ENCODE measurements around the gene PLEKHA1. TPM values are rescaled to one million over a fixed set of nuclear protein-coding genes. Genes with fewer than 3 reads are reported as not detected.

PLEKHA1 gene
- total RNA-seq, 4 donors from 2014 or later: 22.6 to 35.4 (median 32.7) TPM

DNA sequence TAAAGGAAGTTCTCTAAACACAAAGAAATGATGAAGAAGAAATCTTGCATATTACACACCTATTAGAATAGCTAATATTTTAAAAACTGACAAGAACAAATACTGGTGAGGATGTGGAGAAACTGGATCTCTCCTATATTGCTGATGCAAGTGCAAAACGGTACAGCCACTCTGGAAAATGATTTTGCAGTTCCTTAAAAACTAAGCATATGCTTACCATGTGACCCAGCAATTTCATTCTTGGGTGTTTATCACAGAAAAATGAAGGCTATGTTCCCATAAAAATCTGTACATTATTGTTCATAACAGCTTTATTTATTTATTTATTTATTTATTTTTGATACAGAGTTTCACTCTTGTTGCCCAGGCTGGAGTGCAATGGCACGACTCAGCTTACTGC lies 14.9 kb upstream of the PLEKHA1 start:
- no peak for TF ChIP-seq CTCF (IDR thresholded peaks at IDR 0.05; ENCODE audit: low read depth)

DNA sequence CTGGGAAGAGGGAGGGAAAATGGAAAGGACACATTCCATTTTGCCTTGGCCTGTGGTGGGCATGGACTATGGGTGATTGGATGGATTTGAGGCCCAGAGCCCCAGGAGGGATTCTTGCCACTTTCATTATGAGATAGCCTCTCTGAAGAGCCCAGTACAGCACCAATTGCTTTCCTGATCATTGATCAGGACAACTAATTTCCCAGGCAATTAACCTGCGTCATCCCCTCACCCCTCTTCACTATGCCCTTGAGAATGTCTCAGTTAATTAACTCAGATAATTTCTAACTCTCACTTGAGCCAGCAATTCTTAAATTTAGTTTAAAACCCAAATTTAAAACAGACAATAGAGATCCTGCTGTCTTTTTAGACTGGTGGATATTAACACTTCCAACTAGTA lies 13.5 kb upstream of the PLEKHA1 start:
- TF ChIP-seq CTCF (IDR thresholded peaks at IDR 0.05; ENCODE audit: low read depth): no peak

DNA sequence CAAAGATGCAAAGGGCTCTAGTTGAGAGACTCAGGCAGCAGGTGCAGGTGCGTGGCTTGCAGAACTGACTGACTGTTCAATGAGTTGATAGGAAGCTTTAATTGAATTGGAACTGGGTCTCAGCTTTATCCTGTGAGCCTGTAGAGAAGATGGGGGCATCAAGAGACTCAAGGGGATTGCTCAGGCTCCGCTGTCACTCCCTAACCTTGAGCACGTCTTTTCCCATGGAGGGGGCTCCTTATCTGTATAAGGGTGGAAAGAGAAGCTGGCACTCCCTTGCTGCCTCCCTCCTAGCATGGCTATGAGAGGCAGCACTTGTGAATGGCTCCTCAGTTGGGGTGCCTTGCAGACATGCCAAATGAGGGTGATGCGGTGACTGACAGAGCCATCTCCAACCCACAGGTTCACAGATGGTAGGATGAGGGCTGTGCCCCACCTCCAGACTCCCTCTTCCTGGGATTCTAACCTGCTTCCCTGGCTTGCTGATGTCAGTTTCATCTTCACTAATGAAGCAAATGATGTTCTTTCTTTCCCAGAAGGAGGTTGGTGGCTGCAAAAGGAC lies 12.4 kb upstream of the PLEKHA1 start:
- TF ChIP-seq CTCF (IDR thresholded peaks at IDR 0.05; ENCODE audit: low read depth): no peak

DNA sequence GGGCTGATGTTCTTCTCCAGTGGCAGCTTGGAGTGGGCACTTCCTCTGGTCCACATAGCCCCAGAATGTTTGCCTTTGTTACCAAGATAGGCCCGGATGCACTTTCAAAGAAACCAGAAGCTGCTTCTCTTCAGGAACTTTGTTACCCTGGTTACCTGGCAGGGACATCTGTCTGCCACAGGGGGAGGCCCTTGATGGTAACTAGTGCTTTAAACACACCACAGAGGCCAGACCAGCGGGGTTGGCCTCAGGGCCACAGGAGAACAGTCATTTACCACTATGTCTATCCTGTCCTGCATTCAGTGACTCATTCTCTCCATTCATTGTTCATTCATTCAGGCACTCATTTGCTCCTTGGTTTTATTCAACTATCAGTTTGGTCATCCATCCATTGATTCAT lies 11.9 kb upstream of the PLEKHA1 start:
- TF ChIP-seq CTCF (IDR thresholded peaks at IDR 0.05; ENCODE audit: low read depth): no peak

DNA sequence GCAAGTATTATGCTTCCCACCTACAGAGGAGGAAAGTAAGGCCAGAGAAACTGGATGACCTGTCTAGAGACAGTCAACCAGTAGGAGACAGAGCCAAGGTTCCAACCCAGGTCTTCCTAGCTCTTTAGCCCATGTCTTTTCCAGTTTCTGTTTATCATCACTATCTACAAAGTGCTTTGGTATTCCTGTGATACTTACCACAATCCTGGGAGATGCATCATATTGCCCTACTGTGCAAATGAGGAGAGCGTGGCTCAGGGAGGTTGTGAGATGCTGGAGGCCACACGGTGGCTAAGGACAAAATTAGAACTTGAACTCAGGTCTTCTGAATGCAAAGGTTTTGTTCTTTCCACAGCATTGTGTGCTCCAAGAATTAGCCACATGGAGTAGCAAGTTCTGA lies 11.2 kb upstream of the PLEKHA1 start:
- no peak for TF ChIP-seq CTCF (IDR thresholded peaks at IDR 0.05; ENCODE audit: low read depth)

GRCh38 chr10:122363722-122364463 lies 10.6 kb upstream of the PLEKHA1 start:
- TF ChIP-seq CTCF (IDR thresholded peaks at IDR 0.05; ENCODE audit: low read depth): no peak

DNA sequence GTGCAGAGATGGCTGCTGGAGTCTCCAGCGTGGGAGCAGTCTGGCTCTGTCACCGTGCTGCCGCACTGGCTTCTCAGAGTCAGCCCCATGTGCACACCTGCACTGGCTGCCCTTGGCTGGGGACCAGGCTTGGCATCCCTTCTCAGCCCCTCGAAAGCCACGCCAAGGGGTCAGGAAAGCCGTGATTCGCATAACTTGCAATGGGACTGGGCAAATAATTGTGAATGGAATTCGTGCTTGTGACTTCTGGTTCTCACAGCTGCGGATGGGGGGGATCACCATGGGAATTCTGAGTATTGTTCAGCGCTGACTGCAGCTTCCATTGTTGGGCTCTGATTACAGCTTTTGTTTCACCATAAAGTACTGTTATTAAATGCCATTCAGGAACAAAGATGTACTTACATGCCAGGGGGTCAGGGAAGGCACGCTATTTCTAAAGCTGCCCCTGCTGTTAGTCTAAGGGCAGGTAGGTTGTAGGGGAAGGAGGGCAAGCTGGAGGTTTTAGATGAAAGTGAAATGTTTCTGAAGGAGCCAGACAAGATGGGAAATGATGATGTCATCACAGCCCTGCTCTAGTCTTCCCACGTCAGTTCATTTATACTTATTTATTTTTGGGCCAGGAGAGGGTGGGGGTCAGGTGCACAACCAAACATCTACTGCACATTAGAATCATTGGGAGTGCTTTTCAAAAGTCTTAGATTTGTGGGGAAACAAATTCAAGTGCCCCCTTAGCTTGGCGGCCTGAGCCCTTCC lies 5.8 kb upstream of the PLEKHA1 start:
- TF ChIP-seq CTCF (IDR thresholded peaks at IDR 0.05; ENCODE audit: low read depth): no peak
